H1 (cell line): ENCODE measurements around the gene PTCHD4. TPM values are rescaled to one million over a fixed set of nuclear protein-coding genes. Genes with fewer than 3 reads are reported as not detected.

Source experiments
- ATF2 ChIP-seq: IDR thresholded peaks from 2 replicates; pipeline ENCODE4 v1.6.1; 2012; ENCODE audit warnings: low read length, inconsistent platforms
- BACH1 ChIP-seq: IDR thresholded peaks from 2 replicates; pipeline ENCODE4 v1.6.1; 2012; ENCODE audit warnings: low read length, improper control_type of control experiment
- EZH2 ChIP-seq: fragments of 200-600 bp; sonication (generic); IDR thresholded peaks from 2 replicates; pipeline ENCODE4 v1.7.1; 2012; ENCODE audit warnings: low read depth, mild to moderate bottlenecking, moderate library complexity, low read length, inconsistent platforms; ENCODE audit not compliant: severe bottlenecking
- HDAC6 ChIP-seq: IDR thresholded peaks from one replicate; pipeline ENCODE4 v1.7.1; 2012; ENCODE audit warnings: low read depth, mild to moderate bottlenecking, inconsistent platforms, low read length, moderate library complexity
- RBBP5 ChIP-seq: IDR thresholded peaks from 2 replicates; pipeline ENCODE4 v1.7.1; 2012; ENCODE audit warnings: low read depth, mild to moderate bottlenecking, inconsistent platforms, low read length, moderate library complexity, borderline replicate concordance
- polyA plus RNA-seq, 7 experiments: library from polyadenylated mRNA; depleted of rRNA in 3 of 7; stranded (reverse) in 5 of 7; unstranded in 2 of 7; fragments of >200 nt in 5 of 7; fragments of 200-250 nt in 2 of 7; gene quantifications; 1 replicate in 5 of 7; 2 replicates in 1 of 7; 4 replicates in 1 of 7; pipeline versions ENCODE4 v1.2.1 to v1.2.3, GENCODE V29; 2011 to 2013; ENCODE audit warnings: missing spikeins in 2 of 7, mixed read lengths in 2 of 7
- total RNA-seq: library from RNA; stranded (reverse); fragmentation: NEBNext Ultra II Directional; extraction: Animal tissue kit (Norgen Biotek cat#: 25700); gene quantifications from 2 replicates; pipeline ENCODE4 v1.2.1, GENCODE V29; 2021

Gene PTCHD4
- total and polyA plus RNA-seq, 2 of the 8 experiments (the other 6 are each of a cell fraction or from before 2014, with no cell fraction given) = 0.17 to 0.37 TPM

GRCh38 chr6:48116699-48117645 lies 6.0 kb upstream of the PTCHD4 start (continued):
- TF ChIP-seq EZH2 (no peak), HDAC6 (no peak), RBBP5 (no peak), ATF2 (no peak), BACH1 (no peak)
